DMS79 treated with DMSO at 0.1 percent for 48 hours (cell line): Measurements from ENCODE around the gene ITPK1.

ENCODE experiments used
- DNase-seq: peaks from one replicate; lab custom pipeline; 2025; lab: John Stamatoyannopoulos, UW

The ITPK1 gene

GRCh38 chr14:92938235-92938875 is 177.4 kb downstream of the ITPK1 start:
- DNase-seq: peak; percentile 62

DNA sequence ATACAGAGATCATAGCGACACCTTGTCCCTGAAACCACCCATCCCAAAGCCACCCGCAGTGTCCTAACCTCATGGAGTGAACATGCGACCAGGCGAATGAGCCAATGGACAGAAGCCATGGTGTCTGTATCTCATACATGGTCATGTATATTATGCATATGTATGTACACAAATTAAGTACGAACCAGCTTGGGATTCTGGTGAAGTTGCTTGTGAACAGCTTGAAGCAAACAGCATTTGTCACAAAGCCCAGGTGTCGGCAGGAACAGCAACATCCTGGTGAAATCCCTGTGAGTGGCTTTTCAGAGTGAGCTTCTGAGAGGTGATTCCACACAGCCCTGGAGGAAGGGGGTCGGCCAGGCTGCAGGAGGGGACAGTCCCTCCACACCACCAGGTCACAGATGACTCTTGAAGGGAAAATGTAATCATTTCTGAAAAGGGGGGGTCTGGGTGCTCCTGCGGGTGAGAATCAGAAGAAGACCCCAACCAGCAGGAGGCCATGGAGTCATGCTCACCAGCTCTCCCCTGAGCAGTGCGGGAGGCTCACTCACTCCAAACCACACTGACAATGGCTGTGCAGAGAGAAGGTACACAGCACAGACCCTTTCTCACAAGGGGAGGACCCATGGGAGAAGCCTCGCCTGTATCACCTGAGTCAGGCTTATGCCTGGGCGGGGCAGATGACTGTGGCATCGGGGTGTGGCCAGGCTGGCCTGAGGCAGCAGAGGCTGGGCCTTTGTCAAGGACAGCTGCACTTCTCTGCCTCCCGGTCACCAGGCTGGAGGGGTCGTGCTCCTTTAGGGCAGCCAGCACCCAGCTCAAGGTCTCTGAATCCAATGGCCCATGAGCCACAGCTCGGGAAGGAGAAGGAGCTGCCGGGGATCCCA is 178.4 kb downstream of the ITPK1 start:
- no peak for DNase-seq

- no peak for DNase-seq
These were observed 179.6 kb downstream of the ITPK1 start for GRCh38 chr14:92936085-92936484.

DNA sequence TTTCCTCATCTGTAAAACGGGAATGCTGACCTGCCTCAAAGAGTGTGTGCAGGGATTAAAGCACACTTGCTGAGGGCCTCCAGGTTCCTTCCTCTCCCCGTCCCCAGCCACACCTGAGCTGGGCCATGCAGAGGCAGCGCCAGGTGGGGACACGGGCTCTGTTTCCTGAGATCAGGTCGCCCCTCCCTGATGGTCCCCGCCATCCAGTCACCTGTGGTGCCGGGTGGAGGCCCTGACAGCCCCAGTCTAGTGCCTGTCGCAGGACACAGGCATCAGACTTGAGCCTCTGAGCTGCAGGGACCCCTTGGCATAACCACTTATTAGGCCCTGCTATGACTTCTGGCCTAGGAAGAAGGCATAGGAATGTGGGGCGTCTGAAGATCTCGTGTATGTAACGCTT is 180.3 kb downstream of the ITPK1 start:
- DNase-seq: no peak

DNA sequence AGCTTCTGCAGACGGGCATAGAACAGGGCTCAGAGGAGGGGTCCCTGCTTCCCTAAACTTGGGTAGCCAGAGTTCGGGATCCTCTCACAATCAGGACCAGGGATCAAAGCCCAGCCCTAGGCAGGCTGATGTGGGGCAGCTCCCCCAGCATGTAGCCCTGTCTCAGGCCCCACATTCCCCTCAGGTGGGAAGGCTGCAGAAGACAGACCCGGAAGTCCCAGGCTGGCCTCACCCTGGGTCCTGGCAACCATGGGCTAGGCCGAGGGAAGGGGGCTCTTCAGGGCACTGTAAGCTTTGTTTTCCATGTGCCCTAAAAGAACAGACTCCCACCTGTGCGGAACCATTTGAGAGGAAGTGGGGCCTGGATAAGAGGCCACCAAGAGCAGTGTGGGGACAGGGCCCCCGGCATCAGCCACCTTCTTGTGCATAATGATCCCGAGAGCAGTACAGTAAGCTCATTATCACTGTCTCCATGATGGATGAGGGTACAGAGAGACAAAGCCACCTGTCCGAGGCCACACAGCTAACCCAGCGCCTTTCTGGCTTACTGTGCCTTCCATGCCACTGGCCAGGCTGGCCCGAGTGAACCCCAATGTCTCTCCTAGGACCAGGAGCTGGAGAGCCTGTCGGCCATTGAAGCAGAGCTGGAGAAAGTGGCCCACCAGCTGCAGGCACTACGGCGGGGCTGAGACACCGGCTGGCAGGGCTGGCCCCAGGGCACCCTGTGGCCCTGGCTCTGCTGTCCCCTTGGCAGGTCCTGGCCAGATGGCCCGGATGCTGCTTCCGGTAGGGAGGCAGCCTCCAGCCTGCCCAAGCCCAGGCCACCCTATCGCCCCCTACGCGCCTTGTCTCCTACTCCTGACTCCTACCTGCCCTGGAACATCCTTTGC is 181.3 kb downstream of the ITPK1 start:
- no peak for DNase-seq

- DNase-seq: no peak
These were observed 182.2 kb downstream of the ITPK1 start for GRCh38 chr14:92933481-92933880.

- no peak for DNase-seq
These were observed 183.0 kb downstream of the ITPK1 start for GRCh38 chr14:92932448-92933395.

DNA sequence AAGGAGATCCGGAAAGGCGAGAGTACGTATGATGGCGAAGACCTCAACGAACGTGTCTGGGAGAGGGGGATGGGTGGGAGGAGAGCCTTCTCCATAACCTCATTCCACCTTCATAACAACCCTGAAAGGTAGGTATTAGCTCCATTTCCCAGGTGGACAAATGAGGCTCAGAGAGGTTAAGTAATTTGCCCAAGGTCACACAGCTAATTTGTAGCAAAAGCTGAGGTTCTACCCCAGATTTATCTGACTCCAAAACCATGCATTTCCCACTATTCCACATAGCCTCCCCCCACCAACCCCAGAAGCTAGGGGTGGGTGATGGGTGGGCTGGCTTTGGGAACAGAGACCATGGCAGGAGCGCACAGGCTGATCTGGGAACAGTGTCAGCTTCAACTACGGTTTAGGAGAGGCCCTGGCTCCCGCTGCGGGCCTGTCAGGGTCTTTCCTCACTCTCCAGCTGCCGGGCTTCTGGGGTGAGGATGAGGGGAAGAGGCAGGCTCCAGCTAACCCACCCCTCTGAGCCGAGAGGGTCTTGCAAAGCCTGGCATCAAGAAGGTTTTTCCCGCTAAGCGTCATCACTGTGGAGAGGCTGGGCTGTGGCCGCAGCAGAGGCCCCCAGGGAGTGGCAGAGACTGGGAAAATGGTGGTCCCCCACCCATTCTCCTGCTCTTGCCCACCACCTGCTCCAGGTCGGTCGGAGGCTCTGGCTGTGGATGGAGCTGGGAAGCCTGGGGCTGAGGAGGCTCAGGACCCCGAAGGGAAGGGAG is 183.9 kb downstream of the ITPK1 start:
- no peak for DNase-seq

DNA sequence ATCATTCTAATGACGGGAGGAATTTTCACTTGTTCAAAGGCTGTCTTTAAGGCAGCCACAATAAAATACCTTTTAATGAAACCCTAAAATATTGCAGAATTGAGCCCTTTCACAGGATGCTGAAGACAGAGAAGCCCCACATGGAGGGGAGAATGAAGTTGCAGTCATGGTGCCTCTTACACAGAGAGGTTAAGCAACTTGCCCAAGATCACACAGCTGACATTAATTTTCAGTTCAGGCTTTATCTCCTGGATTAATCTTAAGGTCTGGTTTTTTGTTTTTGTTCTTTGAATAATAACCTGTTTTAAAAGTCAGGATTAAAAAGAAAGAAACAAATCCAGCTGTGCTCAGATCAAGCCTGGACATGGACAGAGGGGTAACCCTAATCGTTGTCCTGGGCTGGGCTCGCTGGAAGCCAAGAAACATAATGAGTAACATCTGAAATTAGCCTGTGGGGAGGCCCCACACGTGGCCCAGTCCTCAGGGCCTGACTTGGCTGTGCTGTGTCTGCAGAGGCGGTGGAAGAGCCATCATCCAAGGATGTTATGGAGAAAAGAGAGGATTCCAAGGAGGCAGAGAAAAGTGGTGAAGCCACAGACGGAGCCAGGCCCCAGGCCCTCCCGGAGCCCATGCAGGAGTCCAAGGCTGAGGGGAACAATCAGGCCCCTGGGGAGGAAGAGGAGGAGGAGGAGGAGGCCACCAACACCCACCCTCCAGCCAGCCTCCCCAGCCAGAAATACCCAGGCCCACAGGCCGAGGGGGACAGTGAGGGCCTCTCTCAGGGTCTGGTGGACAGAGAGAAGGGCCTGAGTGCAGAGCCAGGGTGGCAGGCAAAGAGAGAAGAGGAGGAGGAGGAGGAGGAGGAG is 184.8 kb downstream of the ITPK1 start:
- no peak for DNase-seq

GRCh38 chr14:92929689-92930608 is 185.8 kb downstream of the ITPK1 start:
- DNase-seq: no peak

- DNase-seq: no peak
These were observed 186.6 kb downstream of the ITPK1 start for GRCh38 chr14:92928961-92929688.

- no peak for DNase-seq
These were observed 187.5 kb downstream of the ITPK1 start for GRCh38 chr14:92928258-92928629.

DNA sequence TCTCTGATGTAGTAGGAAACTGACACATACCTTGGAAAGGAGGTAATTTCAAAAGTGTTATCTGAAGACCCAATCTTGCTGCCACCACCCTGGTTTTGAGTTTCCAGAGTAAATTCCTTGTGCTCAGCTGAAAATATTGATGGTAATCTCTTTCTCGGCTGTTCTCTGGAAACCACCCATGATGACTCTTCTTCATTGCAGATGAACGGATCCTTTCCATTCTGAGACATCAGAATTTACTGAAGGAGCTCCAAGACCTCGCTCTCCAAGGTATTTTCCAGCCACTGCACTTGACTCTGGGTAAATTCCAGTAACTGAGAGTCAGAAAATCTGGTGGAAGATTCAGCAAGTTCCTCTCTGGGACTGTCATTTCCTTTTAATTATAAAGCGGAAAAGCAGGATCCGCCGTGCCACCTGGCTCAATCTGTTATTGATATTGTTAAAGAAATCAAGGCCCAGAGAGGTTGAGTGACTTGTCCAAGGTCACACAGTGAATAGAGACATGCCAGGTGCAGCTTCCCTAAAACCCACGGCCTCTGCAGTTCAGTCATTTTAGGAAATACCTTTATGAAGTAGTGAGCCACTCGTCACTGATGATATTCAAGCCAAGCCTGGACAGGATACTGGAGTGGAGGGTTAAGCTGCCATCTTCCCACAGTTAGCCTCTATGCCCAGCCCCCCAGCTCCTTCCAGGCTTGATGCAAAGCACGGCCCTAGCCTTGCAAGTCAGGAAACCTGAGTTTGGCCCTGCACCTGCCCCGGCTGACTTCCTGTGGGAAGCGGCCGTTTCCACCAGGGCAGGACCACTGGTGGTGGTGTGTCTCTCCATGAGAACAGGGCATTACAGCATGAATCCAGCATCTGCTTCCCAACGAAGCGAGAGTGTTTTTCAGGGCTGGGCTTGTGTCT is 188.1 kb downstream of the ITPK1 start:
- no peak for DNase-seq

DNA sequence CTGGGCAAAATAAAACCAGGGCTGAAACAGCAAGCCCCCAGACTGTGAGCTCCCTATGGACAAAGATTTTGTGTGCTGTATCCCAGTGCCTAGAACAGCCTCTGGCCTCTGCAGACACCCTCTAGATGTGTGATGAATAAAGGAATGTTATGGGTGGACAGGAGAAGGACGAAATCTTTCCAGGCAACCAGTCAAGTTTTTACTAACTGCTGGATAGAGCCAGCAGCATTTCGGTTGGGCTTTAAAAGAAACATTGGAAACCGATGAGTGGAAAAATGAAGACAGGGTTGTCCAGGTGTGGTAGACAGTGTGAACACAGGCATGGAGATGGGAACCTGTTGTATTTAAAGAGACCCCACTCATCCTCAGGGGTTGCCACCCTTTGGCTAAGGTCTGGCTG is 188.8 kb downstream of the ITPK1 start:
- DNase-seq: no peak

- no peak for DNase-seq
These were observed 189.4 kb downstream of the ITPK1 start for GRCh38 chr14:92926180-92926845.

- no peak for DNase-seq
These were observed 190.3 kb downstream of the ITPK1 start for GRCh38 chr14:92925446-92925845.
